Activated naive CD8-positive, alpha-beta T cell treated with anti-CD3 and anti-CD28 coated beads, Interleukin-2, amount 10 ng/mL, durations not matched to agents 7 days and 5 days (primary cell): ENCODE results near the gene CD82. TPM values are rescaled to one million over a fixed set of nuclear protein-coding genes. Genes with fewer than 3 reads are reported as not detected.
A peak's percentile ranks its signal among the peaks of the same experiment; 100 is the strongest.

Experiments
- ATAC-seq: fragments of 150-1000 bp; cut with Tn5 transposase; one replicate; pipeline ENCODE4 v1.10.0; 2021; ENCODE audit warnings: low read depth, moderate library complexity
- POLR2A ChIA-PET: fragments of 350-600 bp; sonication (Branson Sonifier 250); formaldehyde crosslinking; loops from one replicate; lab custom pipeline; 2021; ENCODE audit warnings: antibody characterized with exemption; lab: Charles Lee
- DNase-seq: peaks from one replicate; pipeline ENCODE4 v3.0.0; 2021
- H3K27ac Mint-ChIP-seq: one replicate; pipeline ENCODE4 v1.8.0; 2022; ENCODE audit warnings: mild to moderate bottlenecking, mixed read lengths
- H3K27me3 Mint-ChIP-seq: one replicate; pipeline ENCODE4 v1.8.0; 2022; ENCODE audit warnings: mild to moderate bottlenecking, moderate library complexity, mixed read lengths
- H3K36me3 Mint-ChIP-seq: one replicate; pipeline ENCODE4 v1.8.0; 2021; ENCODE audit warnings: mild to moderate bottlenecking, mixed read lengths
- H3K4me1 Mint-ChIP-seq: one replicate; pipeline ENCODE4 v1.8.0; 2021; ENCODE audit warnings: mixed read lengths
- H3K4me3 Mint-ChIP-seq: one replicate; pipeline ENCODE4 v1.8.0; 2022; ENCODE audit warnings: mild to moderate bottlenecking, moderate library complexity, mixed read lengths
- H3K9me3 Mint-ChIP-seq: one replicate; pipeline ENCODE4 v1.8.0; 2021; ENCODE audit warnings: mixed read lengths
- total RNA-seq, 2 experiments: library from RNA; stranded (reverse); gene quantifications; one replicate each; pipeline ENCODE4 v1.2.3, GENCODE V29; 2021

CD82 gene, protein sequence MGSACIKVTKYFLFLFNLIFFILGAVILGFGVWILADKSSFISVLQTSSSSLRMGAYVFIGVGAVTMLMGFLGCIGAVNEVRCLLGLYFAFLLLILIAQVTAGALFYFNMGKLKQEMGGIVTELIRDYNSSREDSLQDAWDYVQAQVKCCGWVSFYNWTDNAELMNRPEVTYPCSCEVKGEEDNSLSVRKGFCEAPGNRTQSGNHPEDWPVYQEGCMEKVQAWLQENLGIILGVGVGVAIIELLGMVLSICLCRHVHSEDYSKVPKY
- total RNA-seq: 10 to 100 TPM; 71.9 to 80.2 TPM

DNA sequence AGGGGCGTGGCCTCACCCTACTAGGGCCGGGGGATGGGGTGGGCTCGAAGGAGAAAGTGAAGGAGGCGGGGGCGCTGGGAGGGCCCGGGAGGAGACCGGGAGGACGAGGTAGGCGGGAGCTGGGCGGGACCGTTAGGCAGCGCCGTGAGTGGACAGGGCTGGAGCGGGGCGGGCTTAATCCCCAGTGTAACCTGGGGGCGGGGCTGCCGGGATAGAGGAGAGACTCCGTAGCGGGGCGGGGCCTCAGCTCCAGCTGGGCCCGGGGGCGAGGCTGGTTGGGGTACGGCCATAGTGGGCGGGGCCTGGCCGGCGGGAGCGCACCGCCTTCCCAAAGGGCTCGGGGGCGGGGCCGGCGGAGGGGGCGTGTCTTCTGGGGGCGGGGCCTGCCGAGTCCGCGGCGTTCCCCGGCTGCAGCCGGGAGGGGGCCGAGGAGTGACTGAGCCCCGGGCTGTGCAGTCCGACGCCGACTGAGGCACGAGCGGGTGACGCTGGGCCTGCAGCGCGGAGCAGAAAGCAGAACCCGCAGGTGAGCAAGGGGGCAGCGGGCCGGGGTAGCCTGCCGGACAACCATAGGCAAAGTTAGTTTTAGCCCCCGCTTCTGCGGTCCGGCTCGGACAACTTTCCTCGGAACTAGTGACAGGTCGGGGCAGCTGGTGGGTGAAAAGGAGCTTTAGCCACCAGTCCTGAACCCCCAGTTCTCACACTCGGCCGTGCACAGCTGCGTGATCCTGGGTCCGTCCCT, at the start of gene CD82:
Gene CD82 (plus strand): TSS at position 453 of the 742 bp plus-strand sequence. CDS start 29,000 bp downstream, outside the sequence.
- H3K36me3 Mint-ChIP-seq: peaks cover 14% of the 10 kb centered on the region
- H3K4me1 Mint-ChIP-seq: peaks cover 55% of the 10 kb centered on the region
- peak; percentile 100 for DNase-seq
- POLR2A ChIA-PET: interaction anchor here (0.7 to 5.3 kb wide), 13 partner anchors 9 to 515 kb away, joined by 3 to 30 read pairs (median 4); no protein-coding TSS in a partner anchor
- no peaks in the 10 kb centered on the region for H3K9me3 Mint-ChIP-seq
- no peaks in the 10 kb centered on the region for H3K27me3 Mint-ChIP-seq
- H3K4me3 Mint-ChIP-seq: peak within 1 kb of the TSS; percentile 88
- peak; percentile 89 for ATAC-seq
- peak within 1 kb of the TSS; percentile 84 for H3K27ac Mint-ChIP-seq

DNA sequence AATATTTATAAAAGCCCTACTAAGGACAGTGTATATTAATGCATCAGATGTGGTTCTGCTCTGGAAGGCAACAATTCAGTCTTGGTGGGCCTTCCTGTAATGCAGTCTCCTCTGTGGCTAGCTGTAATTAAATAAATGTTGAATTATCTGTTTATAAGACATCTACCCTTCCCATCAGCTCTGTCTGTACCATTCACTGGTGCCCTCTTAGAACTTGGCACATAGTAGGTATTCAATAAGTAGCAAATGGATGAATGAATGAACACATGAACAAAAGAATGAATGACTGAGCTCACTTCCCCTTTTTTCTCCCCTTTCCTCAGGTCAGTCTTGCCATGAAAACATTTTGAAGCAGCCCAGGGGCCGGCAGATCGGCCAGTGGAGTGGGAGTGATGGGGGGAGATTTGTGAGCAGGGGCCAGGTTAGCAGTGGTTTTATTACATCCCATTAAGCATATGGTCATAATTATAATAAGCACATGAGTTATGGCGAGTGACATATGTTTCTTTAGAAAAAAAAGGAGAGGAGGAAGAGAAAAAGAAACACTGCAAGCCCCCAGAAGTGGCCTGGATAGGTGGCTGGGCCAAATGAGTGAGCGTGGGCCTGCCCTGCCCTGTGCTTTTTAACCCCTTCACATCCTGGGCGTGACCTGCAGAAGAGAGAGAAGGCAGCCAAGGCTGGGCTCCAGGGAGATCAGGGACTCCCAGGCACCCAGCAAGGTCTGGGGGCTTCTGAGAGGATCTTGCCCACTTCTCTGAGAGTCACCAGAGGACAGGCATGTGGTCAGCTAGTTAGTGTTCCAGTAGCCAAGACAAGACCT, 48.6 kb upstream of the CD82 start:
- Mint-ChIP-seq H3K9me3 (no peaks in the 10 kb centered on the region), H3K36me3 (no peaks in the 10 kb centered on the region), H3K27me3 (peaks cover 26% of the 10 kb centered on the region), H3K4me1 (no peaks in the 10 kb centered on the region), H3K4me3 (no peak overlapping the region), H3K27ac (no peak overlapping the region)
- ATAC-seq (no peak), DNase-seq (no peak)
- POLR2A ChIA-PET: no interaction called here

DNA sequence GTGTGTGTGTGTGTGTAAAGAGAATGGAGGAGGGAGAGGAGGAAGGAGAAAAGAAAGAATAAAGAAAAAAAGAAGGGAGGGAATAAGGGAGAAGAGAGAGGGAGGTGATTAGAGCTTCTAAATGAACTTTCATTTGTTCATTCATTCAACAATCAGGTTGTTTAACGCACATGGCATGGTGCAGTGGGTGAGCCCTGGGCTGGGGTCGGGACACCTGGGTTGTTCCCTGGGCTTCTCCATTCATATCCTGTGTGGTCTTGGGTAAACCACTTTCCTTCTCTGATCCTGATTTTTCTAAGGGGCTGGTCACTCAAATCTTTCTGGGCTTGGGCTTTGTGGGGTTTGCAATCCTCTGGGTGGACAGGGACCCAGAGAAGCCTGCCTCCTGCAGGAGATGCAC, 47.9 kb upstream of the CD82 start:
- Mint-ChIP-seq H3K27me3 (peaks cover 30% of the 10 kb centered on the region), H3K4me1 (no peaks in the 10 kb centered on the region), H3K27ac (no peak overlapping the region), H3K36me3 (no peaks in the 10 kb centered on the region), H3K4me3 (no peak overlapping the region), H3K9me3 (no peaks in the 10 kb centered on the region)
- no peak for DNase-seq
- ATAC-seq: no peak
- POLR2A ChIA-PET: no interaction called here

DNA sequence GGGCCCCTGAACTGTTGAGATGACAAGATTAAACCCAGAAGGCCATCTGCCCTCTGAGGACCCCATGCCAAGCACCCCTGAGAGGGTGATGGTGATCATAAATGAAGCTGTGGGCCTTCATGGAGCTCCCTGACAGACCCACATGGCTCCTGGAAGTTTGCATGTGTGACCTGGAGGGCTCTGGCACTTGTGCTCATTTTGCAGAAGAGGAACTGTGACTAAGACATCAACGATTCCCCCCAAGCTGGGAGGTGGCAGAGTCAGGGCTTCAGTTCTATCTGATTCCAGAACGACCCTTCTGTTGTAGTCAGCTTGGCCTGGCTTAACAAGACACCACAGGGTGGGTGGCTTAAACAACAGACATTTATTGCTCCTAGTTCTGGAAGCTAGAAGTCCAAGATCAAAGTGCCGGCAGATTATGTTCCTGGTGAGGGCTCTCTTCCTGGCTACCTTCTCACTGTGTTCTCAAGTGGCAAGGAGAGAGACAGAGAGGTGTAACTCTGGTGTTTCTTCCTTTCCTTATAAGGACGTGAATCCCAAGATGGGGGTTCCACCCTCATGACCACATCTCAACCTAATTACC, 46.4 kb upstream of the CD82 start:
- Mint-ChIP-seq H3K27ac (no peak overlapping the region), H3K4me1 (peaks cover 4% of the 10 kb centered on the region), H3K9me3 (no peaks in the 10 kb centered on the region), H3K27me3 (peaks cover 37% of the 10 kb centered on the region), H3K4me3 (no peak overlapping the region), H3K36me3 (no peaks in the 10 kb centered on the region)
- POLR2A ChIA-PET: no interaction called here
- DNase-seq (no peak), ATAC-seq (no peak)

DNA sequence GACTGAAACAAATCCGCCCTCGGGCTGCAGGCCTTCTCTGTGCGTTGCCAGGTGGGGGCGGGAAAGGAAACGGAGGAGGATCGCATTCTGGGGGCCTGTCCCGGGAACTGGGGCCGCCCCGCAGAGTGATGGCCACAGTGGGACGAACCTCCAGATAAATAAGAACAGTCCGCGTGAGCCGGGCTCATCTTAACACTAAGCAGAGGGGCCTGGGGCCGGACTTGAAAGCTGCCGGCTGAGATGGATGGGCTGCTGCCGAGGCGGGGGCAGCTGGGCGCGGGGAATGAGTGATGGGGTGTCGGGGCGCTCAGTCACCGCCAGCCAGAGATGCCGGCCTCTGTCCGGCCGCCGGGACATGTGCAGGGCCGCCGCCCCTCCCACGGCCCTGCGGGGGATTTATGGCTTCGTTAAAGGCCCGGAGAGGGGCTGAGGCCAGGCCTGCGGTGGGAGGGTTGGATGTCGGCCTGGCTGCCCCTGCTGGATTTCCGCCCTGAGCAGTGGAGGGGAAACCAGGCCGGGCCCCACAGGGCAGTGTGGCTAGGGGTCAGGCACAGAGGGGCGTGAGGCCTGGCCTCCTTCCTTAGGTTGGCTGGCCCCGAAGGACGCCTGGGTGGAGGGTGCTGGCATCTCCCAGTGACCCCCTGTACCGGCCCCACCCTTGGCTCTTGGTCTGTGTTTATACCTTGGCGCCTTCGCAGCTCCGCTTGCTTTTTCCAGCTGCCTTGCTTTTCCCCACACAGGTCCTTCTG, 45.3 kb upstream of the CD82 start:
- H3K27ac Mint-ChIP-seq: no peak overlapping the region
- no peaks in the 10 kb centered on the region for H3K9me3 Mint-ChIP-seq
- no peak overlapping the region for H3K4me3 Mint-ChIP-seq
- DNase-seq (no peak), ATAC-seq (no peak)
- H3K4me1 Mint-ChIP-seq: peaks cover 4% of the 10 kb centered on the region
- H3K36me3 Mint-ChIP-seq: no peaks in the 10 kb centered on the region
- POLR2A ChIA-PET: no interaction called here
- peaks cover 36% of the 10 kb centered on the region for H3K27me3 Mint-ChIP-seq

DNA sequence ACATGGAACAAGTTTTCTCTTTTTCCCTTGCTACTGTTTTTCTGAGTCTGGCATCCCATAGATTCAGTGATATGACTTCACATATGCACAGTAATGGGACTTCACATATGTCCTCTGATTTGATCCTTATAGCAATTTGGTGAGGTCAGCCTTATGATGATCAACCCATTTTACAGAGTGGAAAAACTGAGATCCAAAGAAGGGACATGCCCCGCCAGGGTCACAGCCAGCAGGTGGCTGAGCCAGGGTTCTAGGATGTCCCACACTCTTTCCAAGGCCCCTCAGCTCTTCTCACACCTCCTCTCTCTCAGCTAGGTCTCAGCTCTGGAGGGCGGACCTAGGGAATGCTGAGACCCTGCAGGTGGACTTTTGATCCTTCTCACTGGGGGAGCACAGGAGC, 44.3 kb upstream of the CD82 start:
- peaks cover 4% of the 10 kb centered on the region for H3K4me1 Mint-ChIP-seq
- ATAC-seq: no peak
- H3K4me3 Mint-ChIP-seq: no peak overlapping the region

DNA sequence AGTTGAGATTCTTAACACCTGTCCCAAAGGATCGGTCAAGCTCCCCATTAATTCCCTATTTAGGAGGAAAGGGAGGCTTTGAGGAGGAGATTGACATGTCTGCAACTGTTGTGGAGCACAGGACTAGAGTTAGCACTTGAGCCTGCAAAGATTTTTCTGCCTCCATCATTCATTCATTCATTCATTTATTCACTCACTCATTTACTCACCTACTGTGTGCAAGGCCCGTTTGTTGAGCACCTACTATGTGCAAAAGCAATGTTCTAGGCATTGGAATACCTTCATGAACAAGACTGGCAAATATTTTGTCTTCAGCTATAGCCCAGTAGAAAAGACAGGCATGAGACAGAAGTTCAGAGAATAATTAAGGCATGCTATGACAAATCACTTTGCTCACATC, 43.2 kb upstream of the CD82 start:
- POLR2A ChIA-PET: no interaction called here
- no peaks in the 10 kb centered on the region for H3K36me3 Mint-ChIP-seq
- ATAC-seq (no peak), DNase-seq (no peak)
- H3K27me3 Mint-ChIP-seq: peaks cover 36% of the 10 kb centered on the region
- H3K4me3 Mint-ChIP-seq: no peak overlapping the region
- no peaks in the 10 kb centered on the region for H3K9me3 Mint-ChIP-seq
- H3K27ac Mint-ChIP-seq: no peak overlapping the region
- H3K4me1 Mint-ChIP-seq: peaks cover 6% of the 10 kb centered on the region

More for the DNA sequence above, 44.3 kb upstream of the CD82 start:
- no peaks in the 10 kb centered on the region for H3K9me3 Mint-ChIP-seq
- H3K36me3 Mint-ChIP-seq: no peaks in the 10 kb centered on the region
- no peak for DNase-seq
- POLR2A ChIA-PET: no interaction called here
- no peak overlapping the region for H3K27ac Mint-ChIP-seq
- peaks cover 36% of the 10 kb centered on the region for H3K27me3 Mint-ChIP-seq

DNA sequence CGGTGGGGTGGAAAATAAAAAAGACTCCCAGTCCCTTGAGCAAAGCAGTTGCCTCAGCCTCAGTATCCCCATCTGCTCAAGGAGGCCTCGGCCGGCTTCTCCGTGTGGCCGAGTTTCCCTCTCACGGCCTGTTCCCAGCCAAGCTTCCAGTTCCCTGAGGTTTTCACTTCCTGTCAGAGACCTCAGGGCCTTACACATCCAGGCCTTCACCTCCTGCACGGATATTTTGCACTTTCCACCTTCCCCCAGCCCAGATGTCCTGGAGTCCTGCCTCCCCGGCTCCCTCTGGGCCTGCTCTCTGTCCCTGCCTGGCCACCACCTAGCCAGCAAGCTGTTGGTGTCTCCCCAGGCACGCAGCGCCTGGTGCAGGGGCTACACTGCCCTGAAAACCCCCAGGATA, 41.1 kb upstream of the CD82 start:
- Mint-ChIP-seq H3K4me1 (peaks cover 9% of the 10 kb centered on the region), H3K36me3 (no peaks in the 10 kb centered on the region), H3K27me3 (peaks cover 29% of the 10 kb centered on the region), H3K9me3 (no peaks in the 10 kb centered on the region), H3K4me3 (no peak overlapping the region), H3K27ac (no peak overlapping the region)
- DNase-seq (no peak), ATAC-seq (no peak)
- POLR2A ChIA-PET: no interaction called here

DNA sequence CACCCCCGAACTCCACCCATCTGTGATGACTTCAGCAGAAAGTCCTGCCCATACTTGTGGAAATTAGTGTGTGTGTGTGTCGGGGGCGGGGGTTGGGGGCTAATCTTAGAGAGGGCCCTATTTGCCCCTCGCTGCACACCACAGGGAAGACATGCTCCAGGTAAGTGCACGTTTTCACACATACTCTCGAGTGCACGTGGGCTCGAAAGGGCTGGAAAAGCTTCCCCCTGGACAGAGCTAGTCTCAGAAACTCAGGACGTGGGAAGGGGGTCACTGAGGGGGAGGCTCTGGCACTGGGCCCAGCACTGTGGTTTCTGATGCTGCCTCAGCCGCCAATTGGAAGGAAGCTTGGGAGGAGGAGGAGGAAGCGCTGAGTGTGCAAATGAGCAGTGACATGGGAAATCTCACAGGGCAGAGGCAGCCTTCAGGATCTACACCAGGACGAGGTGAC, 40.7 kb upstream of the CD82 start:
- DNase-seq (no peak), ATAC-seq (no peak)
- Mint-ChIP-seq H3K27me3 (peaks cover 25% of the 10 kb centered on the region), H3K4me1 (peaks cover 10% of the 10 kb centered on the region), H3K9me3 (no peaks in the 10 kb centered on the region), H3K4me3 (no peak overlapping the region), H3K36me3 (no peaks in the 10 kb centered on the region), H3K27ac (no peak overlapping the region)
- POLR2A ChIA-PET: no interaction called here

DNA sequence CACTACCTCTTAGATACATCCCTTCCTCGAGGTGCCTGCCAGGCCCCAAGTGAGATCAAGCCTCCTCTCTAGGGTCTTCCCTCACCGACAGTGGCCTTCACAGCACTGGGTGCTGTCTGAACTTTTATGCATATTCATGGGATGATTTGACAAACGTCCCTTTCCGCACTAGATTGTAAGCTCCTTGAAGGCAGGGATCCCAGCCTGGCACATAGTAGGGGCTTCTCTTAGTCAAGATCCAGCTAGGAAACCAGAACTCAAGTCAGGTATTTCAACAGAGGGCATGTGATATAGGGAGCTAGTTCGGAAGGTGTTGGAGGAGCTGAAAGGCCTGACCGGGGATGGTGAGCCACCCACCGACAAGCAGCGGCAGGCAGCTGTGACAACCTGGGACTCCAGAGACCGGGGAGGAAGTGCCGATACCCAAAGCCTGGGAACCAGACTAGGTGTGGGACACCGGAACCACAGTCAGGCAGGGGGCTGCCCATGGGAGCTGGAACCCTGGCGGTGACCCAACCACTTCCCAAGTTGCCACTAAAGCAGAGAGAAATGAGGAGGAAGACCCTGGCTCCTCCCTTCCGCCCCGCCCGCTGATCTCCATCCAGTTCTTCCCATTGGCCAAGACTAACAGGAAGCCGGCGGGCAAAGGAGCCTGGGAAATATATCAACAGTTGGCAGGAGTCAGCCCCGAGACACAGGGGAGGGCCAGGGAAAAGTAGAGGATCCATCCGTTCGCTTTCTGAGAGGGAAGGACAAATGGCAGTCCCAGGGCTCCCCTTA, 39.8 kb upstream of the CD82 start:
- Mint-ChIP-seq H3K4me1 (peaks cover 17% of the 10 kb centered on the region), H3K27me3 (peaks cover 19% of the 10 kb centered on the region), H3K27ac (no peak overlapping the region), H3K36me3 (no peaks in the 10 kb centered on the region), H3K4me3 (no peak overlapping the region), H3K9me3 (no peaks in the 10 kb centered on the region)
- DNase-seq (no peak), ATAC-seq (no peak)
- POLR2A ChIA-PET: no interaction called here

DNA sequence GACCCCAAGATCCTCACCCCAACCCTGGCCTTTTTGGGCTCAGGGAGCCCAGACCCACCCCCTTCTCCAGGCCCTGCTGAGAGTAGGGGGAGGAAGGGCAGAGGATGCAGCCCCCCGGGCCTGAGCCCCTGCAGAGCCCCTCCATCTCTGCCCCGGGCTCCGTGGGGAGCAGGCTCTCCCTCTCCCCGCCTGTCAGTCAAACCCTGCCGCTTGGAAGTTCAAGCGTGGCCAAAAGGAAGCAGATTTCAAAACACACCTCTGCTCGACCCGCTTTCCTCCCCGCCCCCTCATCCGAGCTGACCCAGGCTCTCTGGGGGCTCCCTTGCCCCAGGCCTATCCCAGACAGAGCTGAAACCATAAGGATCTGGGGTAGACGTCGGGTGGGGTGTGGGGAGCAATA, 39.0 kb upstream of the CD82 start:
- POLR2A ChIA-PET: no interaction called here
- H3K27ac Mint-ChIP-seq: no peak overlapping the region

DNA sequence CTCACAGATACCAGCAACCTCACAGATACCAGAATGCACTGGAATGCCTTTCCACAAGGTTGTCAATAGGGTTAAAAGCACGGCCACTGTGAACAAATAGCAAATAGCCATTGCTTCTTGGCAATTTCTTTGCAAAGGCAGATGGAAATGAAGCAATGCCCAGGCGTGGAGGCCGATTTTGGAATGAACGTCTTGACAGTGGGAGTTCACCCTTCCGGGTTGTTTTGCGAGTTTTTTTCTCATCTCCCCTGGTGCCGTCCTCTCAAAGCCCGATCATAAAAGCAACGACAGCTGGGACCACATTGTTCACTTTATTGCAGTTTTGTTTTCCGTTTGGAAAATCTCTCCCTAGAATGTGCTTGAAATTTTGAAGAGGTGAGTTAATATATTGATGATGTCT, 38.0 kb upstream of the CD82 start:
- DNase-seq (no peak), ATAC-seq (no peak)
- H3K9me3 Mint-ChIP-seq: no peaks in the 10 kb centered on the region
- H3K4me1 Mint-ChIP-seq: peaks cover 26% of the 10 kb centered on the region
- POLR2A ChIA-PET: no interaction called here
- peaks cover 8% of the 10 kb centered on the region for H3K27me3 Mint-ChIP-seq
- no peak overlapping the region for H3K4me3 Mint-ChIP-seq
- H3K27ac Mint-ChIP-seq: no peak overlapping the region
- H3K36me3 Mint-ChIP-seq: no peaks in the 10 kb centered on the region

More for the DNA sequence above, 39.0 kb upstream of the CD82 start:
- Mint-ChIP-seq H3K4me3 (no peak overlapping the region), H3K27me3 (peaks cover 12% of the 10 kb centered on the region), H3K9me3 (no peaks in the 10 kb centered on the region), H3K36me3 (no peaks in the 10 kb centered on the region), H3K4me1 (peaks cover 23% of the 10 kb centered on the region)
- ATAC-seq (no peak), DNase-seq (no peak)
